Neural cell (in vitro differentiated cells): ENCODE data around the gene CDH4. TPM values are rescaled to one million over a fixed set of nuclear protein-coding genes. Genes with fewer than 3 reads are reported as not detected.

Experiments
- H2AFZ ChIP-seq: fragments of 200-600, 300-800 bp; sonication (generic), shearing (Covaris generic); 2 replicates; pipeline ENCODE4 v1.6.0; 2014; ENCODE audit warnings: low read depth, mild to moderate bottlenecking, antibody characterized with exemption, low read length, moderate library complexity
- H3F3A ChIP-seq: fragments of 200-600 bp; shearing (Covaris generic); 2 replicates; pipeline ENCODE4 v1.6.1; 2016; ENCODE audit warnings: mild to moderate bottlenecking, moderate library complexity, mixed read lengths, antibody characterized with exemption, low read length; ENCODE audit not compliant: insufficient read depth, poor library complexity, severe bottlenecking
- H3K27ac ChIP-seq: fragments of 200-600, 300-800 bp; sonication (generic), shearing (Covaris generic); 2 replicates; pipeline ENCODE4 v1.5.1; 2014; ENCODE audit warnings: mild to moderate bottlenecking, low read length, moderate library complexity
- H3K27me3 ChIP-seq: fragments of 300-800, 200-600 bp; sonication (generic), shearing (Covaris generic); 2 replicates; pipeline ENCODE4 v1.6.0; 2014; ENCODE audit warnings: mild to moderate bottlenecking, low read depth, low read length, moderate library complexity; ENCODE audit not compliant: insufficient read depth
- H3K36me3 ChIP-seq: fragments of 300-800, 200-600 bp; sonication (generic), shearing (Covaris generic); 2 replicates; pipeline ENCODE4 v1.5.1; 2014; ENCODE audit warnings: mild to moderate bottlenecking, antibody characterized with exemption, low read length, moderate library complexity; ENCODE audit not compliant: insufficient read depth
- H3K4me2 ChIP-seq: fragments of 300-800, 200-600 bp; sonication (generic), shearing (Covaris generic); 2 replicates; pipeline ENCODE4 v1.6.0; 2014; ENCODE audit warnings: mild to moderate bottlenecking, low read length
- H3K4me3 ChIP-seq: fragments of 300-800, 200-600 bp; sonication (generic), shearing (Covaris generic); 2 replicates; pipeline ENCODE4 v1.5.1; 2014; ENCODE audit warnings: mild to moderate bottlenecking, low read length, moderate library complexity
- H3K79me2 ChIP-seq: fragments of 200-600 bp; shearing (Covaris generic); replicated peaks from 2 replicates; pipeline ENCODE4 v1.6.0; 2014; ENCODE audit warnings: mild to moderate bottlenecking, low read length, moderate library complexity; ENCODE audit not compliant: insufficient read depth
- H3K9ac ChIP-seq: fragments of 300-800, 200-600 bp; sonication (generic), shearing (Covaris generic); 2 replicates; pipeline ENCODE4 v1.6.1; 2016; ENCODE audit warnings: mild to moderate bottlenecking, low read length, mixed read lengths
- H3K9me2 ChIP-seq: fragments of 200-600 bp; shearing (Covaris generic); 2 replicates; pipeline ENCODE4 v1.6.1; 2016; ENCODE audit warnings: mild to moderate bottlenecking, low read length, mixed read lengths; ENCODE audit not compliant: insufficient read depth
- H3K9me3 ChIP-seq: fragments of 200-600, 300-800 bp; sonication (generic), shearing (Covaris generic); 2 replicates; pipeline ENCODE4 v1.6.1; 2016; ENCODE audit warnings: mild to moderate bottlenecking, mixed run types, low read length, moderate library complexity, mixed read lengths
- H4K20me1 ChIP-seq: fragments of 200-600 bp; shearing (Covaris generic); 2 replicates; pipeline ENCODE4 v1.6.1; 2016; ENCODE audit warnings: mild to moderate bottlenecking, mixed run types; ENCODE audit not compliant: insufficient read depth
- CTCF ChIP-seq: fragments of 450-650 bp; IDR thresholded peaks from 2 replicates; pipeline ENCODE4 v1.5.1; 2014; ENCODE audit warnings: antibody characterized with exemption, mild to moderate bottlenecking, moderate library complexity; ENCODE audit not compliant: poor library complexity, severe bottlenecking
- EP300 ChIP-seq: fragments of 450-650 bp; conservative IDR thresholded peaks from 2 replicates; pipeline ENCODE4 v1.6.1; 2014; ENCODE audit warnings: antibody characterized with exemption, mild to moderate bottlenecking, moderate library complexity; ENCODE audit not compliant: poor library complexity, severe bottlenecking
- EZH2 ChIP-seq: fragments of 200-600, 300-800 bp; shearing (Covaris generic), sonication (generic); IDR thresholded peaks from 2 replicates; pipeline ENCODE4 v1.6.1; 2014; ENCODE audit warnings: antibody characterized with exemption, low read length, borderline replicate concordance, mild to moderate bottlenecking; ENCODE audit not compliant: insufficient read depth, poor library complexity, severe bottlenecking
- MXI1 ChIP-seq: fragments of 450-650 bp; conservative IDR thresholded peaks from 2 replicates; pipeline ENCODE4 v1.6.1; 2014; ENCODE audit warnings: antibody characterized with exemption, mild to moderate bottlenecking; ENCODE audit not compliant: poor library complexity, severe bottlenecking
- POLR2AphosphoS5 ChIP-seq: IDR thresholded peaks from 2 replicates; pipeline ENCODE4 v1.6.1; 2012
- RAD21 ChIP-seq: fragments of 450-650 bp; conservative IDR thresholded peaks from 2 replicates; pipeline ENCODE4 v1.6.1; 2014; ENCODE audit warnings: antibody characterized with exemption, mild to moderate bottlenecking, moderate library complexity
- REST ChIP-seq: IDR thresholded peaks from 2 replicates; pipeline ENCODE4 v1.6.1; 2012; ENCODE audit warnings: borderline replicate concordance
- SMC3 ChIP-seq: fragments of 450-650 bp; conservative IDR thresholded peaks from 2 replicates; pipeline ENCODE4 v1.6.1; 2014; ENCODE audit warnings: antibody characterized with exemption, mild to moderate bottlenecking, moderate library complexity; ENCODE audit not compliant: poor library complexity
- TAF1 ChIP-seq: IDR thresholded peaks from 2 replicates; pipeline ENCODE4 v1.6.1; 2012; ENCODE audit warnings: low read depth
- polyA plus RNA-seq: library from polyadenylated mRNA; depleted of rRNA; stranded (reverse); fragments of >200 nt; gene quantifications from 2 replicates; pipeline ENCODE4 v1.2.3, GENCODE V29; 2014

The CDH4 gene
- polyA plus RNA-seq, 1 donor from 2014 or later = 24.6 TPM

- H3K79me2 ChIP-seq = no peaks in the 10 kb centered on the region
- TF ChIP-seq EP300 (no peak), MXI1 (no peak), SMC3 (no peak), TAF1 (no peak), RAD21 (no peak), CTCF (no peak), POLR2AphosphoS5 (no peak), EZH2 (no peak), REST (no peak)
- no peak overlapping the region for H2AFZ ChIP-seq
- H3K9me2 ChIP-seq = no peaks in the 10 kb centered on the region
- no peak overlapping the region for H3K4me2 ChIP-seq
- no peak overlapping the region for H3K4me3 ChIP-seq
- no peaks in the 10 kb centered on the region for H3K27me3 ChIP-seq
- no peak overlapping the region for H3K9ac ChIP-seq
- no peak overlapping the region for H3K27ac ChIP-seq
- no peaks in the 10 kb centered on the region for H3K36me3 ChIP-seq
- no peaks in the 10 kb centered on the region for H4K20me1 ChIP-seq
- H3K9me3 ChIP-seq = no peaks in the 10 kb centered on the region
- H3F3A ChIP-seq = no peaks in the 10 kb centered on the region
These were observed 638.1 kb downstream of the CDH4 start for GRCh38 chr20:61890210-61890609.

- no peaks in the 10 kb centered on the region for H3K79me2 ChIP-seq
- H3K9me3 ChIP-seq = no peaks in the 10 kb centered on the region
- no peak overlapping the region for H2AFZ ChIP-seq
- no peak overlapping the region for H3K27ac ChIP-seq
- H4K20me1 ChIP-seq = no peaks in the 10 kb centered on the region
- no peak overlapping the region for H3K9ac ChIP-seq
- no peaks in the 10 kb centered on the region for H3K36me3 ChIP-seq
- H3K4me3 ChIP-seq = no peak overlapping the region
- no peak overlapping the region for H3K4me2 ChIP-seq
- H3F3A ChIP-seq = no peaks in the 10 kb centered on the region
- no peaks in the 10 kb centered on the region for H3K27me3 ChIP-seq
- H3K9me2 ChIP-seq = no peaks in the 10 kb centered on the region
- TF ChIP-seq SMC3 (no peak), MXI1 (no peak), CTCF (no peak)
These were observed 639.4 kb downstream of the CDH4 start for GRCh38 chr20:61891476-61891875.
